GM12874 (cell line): ENCODE data around the gene LCA5L.

Experiments
- TF ChIP-seq, protein P1 (sequence below): IDR thresholded peaks from 2 replicates; pipeline ENCODE4 v1.5.1; 2011; ENCODE audit warnings: low read depth, mild to moderate bottlenecking, control low read depth, low read length, moderate library complexity; ENCODE audit not compliant: insufficient read depth

LCA5L gene

DNA sequence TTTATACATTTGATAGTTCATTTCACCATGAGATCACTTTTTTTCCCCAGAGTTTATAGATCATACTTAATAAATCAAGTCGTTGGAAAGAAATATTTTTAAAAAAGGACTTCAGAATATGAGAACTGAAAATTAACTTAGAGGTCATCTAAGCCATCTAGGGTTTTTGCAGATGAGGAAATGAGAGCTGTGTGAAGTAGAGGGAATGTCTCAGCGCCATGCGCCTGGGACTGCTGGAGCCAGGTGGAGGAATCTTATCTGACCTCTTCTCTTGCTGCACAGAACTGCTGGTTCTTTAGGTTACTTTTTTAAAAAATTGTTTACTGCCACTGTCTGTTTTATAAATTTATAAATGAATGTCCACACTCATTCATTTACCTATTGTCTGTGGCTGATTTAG is 17.7 kb upstream of the LCA5L start:
- TF ChIP-seq, protein P1, sequence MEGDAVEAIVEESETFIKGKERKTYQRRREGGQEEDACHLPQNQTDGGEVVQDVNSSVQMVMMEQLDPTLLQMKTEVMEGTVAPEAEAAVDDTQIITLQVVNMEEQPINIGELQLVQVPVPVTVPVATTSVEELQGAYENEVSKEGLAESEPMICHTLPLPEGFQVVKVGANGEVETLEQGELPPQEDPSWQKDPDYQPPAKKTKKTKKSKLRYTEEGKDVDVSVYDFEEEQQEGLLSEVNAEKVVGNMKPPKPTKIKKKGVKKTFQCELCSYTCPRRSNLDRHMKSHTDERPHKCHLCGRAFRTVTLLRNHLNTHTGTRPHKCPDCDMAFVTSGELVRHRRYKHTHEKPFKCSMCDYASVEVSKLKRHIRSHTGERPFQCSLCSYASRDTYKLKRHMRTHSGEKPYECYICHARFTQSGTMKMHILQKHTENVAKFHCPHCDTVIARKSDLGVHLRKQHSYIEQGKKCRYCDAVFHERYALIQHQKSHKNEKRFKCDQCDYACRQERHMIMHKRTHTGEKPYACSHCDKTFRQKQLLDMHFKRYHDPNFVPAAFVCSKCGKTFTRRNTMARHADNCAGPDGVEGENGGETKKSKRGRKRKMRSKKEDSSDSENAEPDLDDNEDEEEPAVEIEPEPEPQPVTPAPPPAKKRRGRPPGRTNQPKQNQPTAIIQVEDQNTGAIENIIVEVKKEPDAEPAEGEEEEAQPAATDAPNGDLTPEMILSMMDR = no peak

DNA sequence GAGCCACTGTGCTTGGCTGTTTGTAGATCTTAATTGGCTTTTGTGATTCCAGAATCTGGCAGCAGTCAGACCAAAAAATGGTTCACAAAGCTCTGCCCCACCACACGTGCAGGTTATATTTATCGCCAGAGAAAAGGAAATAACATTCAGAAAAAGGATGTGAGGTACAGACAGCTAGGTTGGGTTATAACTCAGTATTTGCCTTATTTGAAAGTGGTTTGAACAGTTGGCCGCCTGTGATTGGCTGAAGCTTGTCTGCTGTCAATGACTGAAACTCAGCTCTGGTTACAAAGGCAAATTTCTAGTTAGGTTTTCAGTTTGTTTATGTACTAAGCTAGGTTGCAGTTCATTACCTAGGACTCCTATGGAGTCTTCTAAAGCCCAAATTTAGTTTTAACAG is 15.8 kb upstream of the LCA5L start:
- TF ChIP-seq, protein P1 = no peak

DNA sequence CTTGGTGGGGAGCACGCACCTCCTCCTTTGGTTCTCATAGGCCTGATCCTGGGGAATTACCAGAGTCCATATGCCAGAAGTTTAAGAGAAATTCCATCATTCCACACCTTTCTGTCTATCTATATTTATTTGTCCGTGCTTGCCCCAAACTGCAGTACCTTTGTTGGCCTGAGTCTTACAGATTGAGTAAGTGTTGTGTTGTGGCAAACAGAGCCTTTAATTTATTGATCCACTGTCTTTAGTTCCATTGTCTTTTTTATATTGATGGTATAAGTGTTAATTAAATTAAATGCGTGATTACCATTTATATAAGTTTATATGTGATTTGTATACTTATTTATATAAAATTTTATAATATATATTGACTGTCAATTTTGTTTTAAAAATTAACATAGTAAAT is 11.1 kb upstream of the LCA5L start:
- TF ChIP-seq, protein P1 = peak; percentile 13; the same call in 1 of the 2 replicates

DNA sequence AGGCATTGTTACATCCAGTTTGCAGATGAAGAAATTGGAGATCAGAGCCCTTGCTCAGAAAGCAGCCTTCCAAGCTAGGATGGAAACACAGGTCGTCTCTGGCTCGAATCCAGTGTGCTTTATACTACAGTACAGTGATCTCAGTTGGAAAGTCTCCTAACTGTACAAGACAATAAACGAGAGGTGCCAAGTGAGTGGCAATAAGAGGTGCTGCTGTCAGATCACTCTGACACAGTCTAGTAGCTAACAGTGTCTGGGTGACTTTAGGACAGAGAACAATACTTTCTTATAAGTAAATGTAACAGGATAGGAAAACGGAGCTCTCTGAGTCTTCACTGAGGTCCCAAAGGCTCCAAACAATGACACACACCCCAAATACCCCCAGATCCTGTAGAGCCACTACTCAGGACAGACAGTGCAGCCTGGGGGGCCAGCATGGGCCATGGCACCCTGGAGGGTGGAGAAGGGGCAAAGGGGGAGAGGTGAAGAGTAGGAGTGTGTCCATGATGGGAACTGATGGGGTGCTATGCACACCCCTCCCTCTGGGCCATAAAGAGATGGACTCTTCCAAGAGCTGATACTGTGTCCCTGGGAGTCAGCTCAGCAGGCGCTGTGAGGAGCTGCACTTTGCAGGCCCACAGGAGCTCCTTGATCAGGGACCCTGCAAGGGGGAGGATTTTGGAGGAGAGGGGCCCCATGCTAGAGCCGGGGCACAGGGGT is 9.5 kb upstream of the LCA5L start:
- TF ChIP-seq, protein P1 = no peak

DNA sequence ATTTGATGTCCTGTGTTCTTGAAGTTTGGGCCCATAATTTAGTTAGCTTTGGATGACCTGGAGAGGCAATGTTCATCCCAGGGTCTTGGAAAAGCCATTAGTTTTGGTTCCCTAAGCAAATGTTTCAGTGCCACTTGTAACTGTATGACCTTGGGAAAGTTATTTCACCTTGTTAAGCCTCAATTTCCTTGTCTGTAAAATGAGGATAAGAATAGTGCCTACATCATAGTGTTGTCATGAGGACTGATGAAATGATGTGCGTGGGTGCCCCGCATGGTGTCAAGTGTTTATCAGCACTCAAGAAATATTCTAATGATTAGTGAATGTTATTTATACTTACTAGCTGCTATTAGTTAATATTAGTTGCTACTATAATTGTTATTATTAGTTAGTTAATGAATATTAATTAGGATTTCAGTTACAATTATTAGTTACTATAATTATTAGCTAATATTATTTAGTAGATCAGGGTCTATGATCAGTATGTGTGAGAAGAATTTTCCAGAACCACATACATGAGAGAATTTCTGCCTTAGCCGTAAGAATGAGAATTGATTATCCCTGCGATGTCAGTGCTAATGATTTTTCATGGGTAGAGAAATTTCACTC is 8.1 kb upstream of the LCA5L start:
- TF ChIP-seq, protein P1 = no peak

DNA sequence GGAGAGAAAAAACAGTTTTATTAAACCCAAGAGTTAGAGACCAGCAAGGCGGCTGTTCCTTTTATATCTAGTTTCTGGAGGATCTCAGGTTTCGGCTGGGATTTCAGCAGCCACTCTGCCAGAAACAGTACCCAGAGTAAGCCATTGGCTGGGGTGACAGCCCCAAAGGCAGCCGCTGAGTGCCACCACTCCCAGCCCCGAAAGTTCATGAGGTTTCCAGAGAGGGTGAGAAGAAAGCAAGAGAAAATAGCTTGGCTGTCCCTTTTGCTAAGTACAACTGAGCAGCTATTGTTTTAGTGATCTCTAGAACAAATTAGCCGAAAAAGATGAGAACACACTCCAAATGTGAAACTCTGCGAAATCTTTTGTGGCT is 7.4 kb upstream of the LCA5L start:
- TF ChIP-seq, protein P1 = no peak

DNA sequence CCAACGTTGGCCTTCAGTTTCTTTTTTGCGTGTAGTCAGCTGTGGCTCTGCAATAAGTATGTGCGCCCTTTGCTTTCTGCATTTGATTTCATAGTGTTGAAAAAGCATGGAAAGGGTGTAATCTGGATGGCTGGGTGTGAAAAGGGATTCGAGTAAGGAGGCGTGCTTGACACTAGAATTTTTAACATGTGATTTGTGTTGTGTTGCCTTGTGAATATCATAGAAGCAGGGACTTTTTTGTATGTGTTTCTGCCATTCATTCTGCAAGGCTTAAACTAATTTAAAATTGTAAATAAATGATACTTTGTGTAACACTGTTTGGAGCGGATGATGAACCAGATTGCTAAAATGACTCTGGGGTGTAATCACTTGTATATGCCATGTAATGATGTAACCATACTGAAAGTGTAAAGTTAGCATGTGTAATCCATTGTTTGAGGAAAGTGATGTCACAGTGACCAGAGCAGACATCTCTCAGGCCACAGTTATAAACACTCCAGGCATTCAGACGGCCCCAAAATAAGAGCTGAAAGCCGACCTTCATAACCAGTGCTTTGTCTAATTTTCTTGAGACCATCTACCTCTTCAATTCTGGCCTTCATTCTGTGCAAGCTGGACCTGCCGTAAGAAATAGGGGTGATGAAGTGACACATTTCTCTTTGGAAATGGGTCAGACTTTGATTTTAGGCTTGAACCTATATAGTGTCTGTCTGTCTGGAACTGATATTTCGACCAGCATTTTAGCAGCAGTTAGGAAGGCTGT is 6.8 kb upstream of the LCA5L start:
- TF ChIP-seq, protein P1 = no peak
